Measurements from ENCODE around the gene SLC7A4.

DNA sequence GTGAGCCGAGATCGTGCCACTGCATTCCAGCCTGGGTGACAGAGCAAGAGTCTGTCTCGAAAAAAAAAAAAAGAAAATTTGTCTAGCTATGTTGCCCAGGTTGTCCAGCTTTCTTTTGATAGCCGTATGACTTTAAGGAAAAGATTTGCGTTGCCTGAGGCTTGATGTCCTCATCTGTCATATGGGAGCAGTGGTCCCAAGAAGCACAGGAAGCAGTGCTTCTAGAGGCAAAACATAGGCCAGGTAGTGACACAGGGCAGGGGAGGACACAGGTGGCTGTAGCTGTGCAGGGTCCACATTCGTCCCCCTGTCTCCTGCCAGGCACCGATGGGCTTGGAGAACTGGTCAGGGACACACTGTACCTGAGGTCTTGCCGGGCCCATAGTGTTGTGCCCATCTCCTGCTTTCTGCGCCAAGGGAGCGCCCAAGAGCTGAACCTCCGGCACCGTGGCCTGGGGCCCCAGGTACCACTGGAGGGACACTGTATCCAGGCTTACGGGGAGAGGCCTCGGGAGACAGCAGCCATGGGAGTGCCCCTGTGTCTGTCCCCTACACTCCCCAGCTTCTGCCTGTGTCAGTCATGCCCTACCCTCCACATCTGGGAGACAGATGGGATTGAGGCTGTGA, 14.8 kb upstream of the SLC7A4 start:
- TF ChIP-seq, protein P1, sequence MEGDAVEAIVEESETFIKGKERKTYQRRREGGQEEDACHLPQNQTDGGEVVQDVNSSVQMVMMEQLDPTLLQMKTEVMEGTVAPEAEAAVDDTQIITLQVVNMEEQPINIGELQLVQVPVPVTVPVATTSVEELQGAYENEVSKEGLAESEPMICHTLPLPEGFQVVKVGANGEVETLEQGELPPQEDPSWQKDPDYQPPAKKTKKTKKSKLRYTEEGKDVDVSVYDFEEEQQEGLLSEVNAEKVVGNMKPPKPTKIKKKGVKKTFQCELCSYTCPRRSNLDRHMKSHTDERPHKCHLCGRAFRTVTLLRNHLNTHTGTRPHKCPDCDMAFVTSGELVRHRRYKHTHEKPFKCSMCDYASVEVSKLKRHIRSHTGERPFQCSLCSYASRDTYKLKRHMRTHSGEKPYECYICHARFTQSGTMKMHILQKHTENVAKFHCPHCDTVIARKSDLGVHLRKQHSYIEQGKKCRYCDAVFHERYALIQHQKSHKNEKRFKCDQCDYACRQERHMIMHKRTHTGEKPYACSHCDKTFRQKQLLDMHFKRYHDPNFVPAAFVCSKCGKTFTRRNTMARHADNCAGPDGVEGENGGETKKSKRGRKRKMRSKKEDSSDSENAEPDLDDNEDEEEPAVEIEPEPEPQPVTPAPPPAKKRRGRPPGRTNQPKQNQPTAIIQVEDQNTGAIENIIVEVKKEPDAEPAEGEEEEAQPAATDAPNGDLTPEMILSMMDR (IDR thresholded peaks at IDR 0.05): no peak
- no peak for TF ChIP-seq POLR2A (IDR thresholded peaks at IDR 0.05)

All from esophagus squamous epithelium (tissue), 4 donors.